HG02678 (cell line): Measurements from ENCODE around the gene PREX1.

Experiments
- ATAC-seq: cut with Tn5 transposase; IDR thresholded peaks from one replicate; pipeline ENCODE4 v1.9.1; 2021; ENCODE audit warnings: mild to moderate bottlenecking, moderate library complexity; ENCODE audit not compliant: unreplicated experiment

PREX1 gene

DNA sequence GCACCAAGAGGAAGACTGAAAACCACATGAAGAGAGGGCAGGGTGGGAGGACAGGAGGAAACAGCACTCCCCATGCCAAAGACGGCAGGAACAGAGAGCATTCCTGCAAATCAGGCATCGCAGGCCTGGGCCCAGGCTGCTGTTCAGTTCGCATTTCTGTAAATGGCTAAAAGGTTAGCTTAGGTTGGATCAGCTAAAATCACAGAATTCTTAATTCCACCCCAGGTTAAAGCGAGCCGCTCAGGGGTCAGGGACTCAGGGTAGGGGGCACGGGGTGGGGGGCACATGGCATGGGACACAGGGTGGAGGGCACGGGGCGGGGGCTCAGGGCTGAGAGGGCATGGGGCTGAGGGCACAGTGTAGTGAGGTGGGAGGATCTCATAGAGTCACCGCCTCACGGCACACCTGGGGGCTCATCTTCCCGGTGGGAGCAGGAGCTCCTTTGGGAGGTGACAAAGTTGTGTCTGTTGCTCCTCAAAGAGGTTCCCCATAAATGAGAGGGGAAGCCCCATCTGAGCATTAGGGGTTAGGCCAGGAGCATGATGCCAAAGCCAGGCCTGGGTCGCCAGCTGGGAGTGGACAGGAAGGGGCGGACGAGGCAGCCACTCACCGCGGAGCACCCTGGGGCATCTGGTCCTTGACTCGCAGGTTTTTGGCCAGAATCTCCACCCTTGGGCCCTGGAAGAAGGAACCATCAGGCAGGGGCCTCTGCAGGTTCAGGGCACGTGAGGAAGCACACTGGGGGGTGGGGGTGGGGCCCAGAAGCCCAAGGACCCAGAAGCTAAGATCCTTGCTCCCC is 200.7 kb downstream of the PREX1 start:
- ATAC-seq = no peak

DNA sequence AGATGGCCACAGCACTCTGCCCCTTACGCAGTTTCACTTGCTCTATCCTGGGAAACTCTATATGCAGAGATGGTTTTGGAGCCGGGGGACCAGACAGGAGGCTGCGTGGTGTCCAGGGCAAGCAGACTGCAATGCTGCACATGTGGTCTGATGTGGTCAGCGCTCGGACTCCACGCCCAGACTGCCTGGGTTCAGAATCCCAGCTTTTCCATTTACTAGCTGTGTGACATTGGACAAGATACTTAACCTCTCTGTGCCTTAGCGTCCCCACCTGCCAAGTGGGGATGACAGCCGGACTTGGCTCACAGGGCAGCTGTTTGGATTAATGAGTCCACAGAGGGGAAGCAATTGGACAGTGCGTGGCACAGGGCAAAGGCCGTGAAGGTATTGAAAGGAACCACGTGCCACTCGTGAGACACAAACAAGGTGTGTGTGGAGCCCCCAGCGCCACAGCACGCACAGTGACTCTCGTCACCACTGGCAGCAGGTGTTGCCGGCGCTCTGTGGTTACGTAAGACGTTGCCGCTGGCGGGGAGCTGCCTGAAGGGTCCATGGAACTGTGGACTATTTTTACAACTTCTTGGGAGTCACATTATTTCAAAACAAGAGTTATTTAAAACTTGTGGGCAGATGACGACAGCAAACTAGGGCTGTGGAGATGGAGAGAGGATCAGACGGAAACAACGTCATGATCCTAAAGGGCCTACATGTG is 201.4 kb downstream of the PREX1 start:
- no peak for ATAC-seq

DNA sequence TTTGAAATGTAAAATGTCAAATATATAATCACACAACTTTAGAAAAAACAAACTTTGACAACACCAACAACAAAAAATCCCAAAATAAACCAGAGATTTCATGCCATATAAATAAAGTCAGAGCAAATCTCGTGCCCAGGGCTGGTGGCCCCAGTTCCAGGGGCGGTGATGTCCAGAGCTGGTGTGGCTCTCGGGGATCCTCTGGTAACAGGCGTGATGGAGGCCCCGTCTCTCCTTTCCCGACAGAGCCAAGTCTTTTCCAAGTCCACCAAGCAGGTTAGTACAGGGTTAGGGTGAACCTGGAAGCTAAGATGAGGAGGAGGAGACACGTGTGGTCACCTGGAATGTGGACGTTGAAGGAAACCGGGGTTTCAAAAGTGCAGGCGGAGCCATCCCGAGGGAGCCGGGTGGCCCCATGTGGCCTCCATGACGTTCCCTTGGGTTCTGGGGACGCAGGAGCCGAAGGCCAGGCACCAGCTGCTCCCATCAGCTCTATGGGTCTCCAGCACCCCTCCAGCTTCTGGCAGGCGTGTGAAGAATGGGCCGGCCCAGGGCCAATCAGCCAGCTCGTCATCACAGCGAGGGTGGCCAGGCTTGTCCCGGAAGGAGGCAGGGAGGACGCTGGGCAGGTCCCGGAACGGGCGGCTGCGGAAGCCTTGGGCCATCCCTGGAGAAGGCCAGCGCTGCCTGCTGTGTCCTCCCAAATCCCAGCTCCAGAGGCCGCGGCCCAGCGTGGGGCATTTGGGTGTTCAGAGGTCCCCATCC is 202.5 kb downstream of the PREX1 start:
- no peak for ATAC-seq

DNA sequence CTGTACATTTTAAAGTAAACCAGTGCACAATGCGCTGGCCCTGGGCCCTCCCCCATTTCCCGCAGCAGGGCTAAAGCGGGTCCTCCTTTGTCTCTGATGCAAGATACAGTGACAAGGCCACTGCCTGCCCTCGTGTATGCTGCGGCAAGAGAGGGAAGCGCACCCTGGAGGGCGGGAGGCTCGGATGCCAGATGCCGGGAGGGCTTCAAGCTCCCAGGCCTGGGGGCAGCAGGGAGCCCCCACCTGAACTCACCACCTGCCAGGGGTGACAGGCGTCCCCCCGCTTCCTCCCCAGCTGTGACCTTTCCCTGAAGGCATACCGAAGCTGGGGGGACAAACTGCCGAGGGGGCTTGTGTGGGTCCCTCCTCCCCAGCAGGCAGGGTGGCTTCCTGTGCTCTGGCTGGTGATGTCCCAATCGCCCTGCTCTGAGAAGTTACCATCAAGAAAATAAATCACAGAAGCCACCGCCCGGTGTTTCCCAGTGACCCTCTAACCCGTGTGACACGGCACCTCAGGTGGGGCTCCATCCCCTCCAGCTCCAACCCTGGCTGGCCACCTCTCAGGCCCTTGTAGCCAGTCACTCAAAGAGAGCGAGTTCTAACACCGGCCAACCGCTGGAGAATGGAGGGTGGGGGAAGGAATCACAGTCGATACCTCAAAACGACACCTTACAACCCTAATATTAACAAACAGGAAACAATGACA is 203.3 kb downstream of the PREX1 start:
- no peak for ATAC-seq

DNA sequence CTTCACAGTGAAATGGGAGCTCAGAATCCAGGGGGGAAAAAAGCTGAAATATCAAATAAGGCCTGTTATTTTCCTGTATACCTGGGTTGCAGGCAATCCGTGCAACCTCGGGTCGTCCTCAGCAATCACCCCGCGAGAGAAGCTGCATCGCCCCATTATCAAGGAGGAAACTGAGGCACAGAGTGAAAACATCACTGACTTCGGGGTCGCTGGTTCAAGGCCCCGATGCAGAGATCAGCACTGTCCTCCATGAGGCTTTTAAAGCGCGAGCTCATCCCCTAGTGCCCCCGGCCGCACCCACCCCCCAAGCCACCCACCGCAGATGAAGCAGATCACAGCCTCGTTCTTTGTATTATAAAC is 203.9 kb downstream of the PREX1 start:
- no peak for ATAC-seq

DNA sequence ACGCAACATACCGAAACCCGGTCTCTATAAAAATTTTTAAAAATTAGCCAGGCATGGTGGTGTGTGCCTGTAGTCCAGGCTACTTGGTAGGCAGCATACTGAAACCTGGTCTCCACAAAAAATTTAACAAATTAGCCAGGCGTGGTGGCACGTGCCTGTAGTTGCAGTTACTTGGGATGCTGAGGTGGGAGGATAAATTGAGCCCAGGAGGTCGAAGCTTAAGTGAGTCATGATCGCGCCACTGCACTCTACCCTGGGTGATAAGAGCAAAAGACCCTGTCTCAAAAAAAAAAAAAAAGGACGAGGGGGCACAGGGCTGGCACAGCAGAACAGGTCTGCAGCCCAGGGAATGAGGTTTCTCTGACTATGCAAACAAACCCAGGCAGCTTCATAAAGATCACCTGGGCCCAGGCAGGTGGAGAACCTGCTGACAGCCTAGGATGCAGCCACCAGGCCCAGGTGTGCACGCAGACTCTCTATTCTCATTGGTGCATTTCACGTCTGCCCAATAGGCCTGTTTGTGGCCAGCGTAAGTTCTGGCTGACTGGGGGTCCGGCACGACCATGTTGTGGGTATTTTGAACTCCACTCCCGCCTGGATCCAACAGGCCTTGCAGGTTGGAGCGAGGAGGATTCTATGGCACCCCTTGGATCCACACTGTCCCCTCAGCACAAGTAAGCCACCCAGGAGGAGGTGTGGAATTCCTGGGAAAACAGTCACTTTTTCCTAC is 204.5 kb downstream of the PREX1 start:
- ATAC-seq = no peak

DNA sequence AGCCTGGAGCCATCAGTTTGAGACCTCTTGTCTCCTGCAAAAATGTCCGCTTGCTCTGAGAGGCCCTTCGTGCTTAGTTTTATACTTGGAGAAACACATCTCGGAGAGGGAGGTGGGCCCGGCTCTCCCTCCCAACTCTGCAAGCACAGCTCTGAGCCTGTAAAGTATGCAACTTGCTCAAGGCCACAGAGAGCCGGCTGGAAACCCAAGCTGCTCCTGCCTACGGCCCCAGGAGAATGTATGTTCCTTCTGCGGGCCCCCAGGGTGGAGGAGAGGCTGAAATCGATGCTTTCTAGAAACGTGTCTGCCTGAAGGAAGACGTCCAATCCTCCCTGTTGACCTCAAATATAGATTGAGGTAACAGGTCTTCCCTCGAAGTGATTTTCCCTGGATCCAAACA is 205.4 kb downstream of the PREX1 start:
- no peak for ATAC-seq

DNA sequence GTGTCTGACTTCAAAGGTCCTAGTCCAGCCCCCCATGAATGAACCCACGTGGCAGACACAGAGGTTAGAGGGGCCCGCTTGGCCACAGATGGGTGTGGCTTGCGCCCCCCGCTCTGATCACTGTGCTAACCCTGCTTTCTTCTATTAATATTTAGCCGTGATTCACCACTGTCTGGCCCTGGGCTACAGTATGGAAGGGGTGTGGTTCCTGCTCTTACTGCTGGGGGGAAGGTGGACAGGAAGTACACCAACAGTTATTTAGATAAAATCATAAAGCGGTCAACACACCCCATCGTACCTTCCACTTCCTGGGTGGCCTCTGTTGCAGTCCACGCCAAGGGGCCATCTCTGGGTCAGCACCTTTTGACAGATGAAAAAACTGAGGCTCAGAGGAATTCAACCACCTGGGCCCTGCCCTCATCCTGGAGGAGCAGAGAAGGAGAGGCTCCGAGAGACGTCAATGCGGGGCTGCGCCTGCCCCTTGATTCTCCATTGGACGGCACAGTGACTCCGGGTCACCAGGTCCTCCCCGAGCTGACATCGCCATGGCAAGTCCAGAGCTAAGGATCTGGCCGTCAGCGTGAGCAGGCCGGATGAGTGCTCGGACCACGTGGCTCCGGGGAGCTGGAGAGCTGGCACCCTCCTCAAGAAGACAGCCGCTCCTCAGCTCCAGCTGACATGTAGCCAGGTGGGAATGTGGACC is 206.3 kb downstream of the PREX1 start:
- peak; percentile 13 for ATAC-seq

DNA sequence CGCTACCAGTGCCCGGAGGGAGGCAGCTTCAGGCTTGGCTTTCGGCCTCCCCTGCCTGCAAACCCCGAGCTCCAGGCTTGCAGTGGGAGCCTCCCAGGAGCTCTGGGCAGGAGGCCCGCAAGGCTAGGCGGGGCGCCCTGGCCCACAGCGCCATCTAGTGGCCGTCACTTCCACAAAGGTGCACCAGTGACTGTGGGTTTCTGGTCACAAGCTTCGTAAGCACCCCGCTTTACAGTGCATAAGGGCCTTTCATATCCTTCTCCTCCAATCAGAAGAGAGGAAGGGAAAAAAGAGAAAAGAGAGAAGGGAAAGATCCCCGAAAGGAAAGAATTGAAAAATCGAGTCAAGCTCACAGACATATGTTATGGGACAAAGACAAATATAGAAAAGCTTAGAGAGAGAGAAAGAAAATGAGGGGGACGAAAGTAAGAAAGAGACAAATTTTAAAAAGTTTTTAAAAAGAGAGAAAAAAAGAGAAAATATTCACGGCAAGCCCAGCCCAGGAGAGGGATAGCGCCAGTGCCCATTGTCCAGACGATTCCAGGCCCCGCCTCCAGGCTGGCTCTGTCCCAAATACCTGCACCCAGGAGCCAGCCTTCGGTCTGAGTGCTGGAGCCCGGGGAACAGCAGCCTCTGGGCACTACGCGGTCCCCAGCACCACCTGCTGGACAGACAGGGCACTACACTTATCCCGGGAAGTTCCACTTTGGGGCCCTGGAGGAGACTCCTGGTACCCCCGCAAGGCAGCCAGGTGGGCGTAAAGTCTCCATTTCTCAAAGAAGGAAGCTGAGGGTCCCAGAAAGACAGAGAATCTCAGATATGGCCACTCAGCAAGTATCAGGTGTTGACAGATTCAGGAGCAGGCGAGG is 207.1 kb downstream of the PREX1 start:
- ATAC-seq = peak; percentile 50

DNA sequence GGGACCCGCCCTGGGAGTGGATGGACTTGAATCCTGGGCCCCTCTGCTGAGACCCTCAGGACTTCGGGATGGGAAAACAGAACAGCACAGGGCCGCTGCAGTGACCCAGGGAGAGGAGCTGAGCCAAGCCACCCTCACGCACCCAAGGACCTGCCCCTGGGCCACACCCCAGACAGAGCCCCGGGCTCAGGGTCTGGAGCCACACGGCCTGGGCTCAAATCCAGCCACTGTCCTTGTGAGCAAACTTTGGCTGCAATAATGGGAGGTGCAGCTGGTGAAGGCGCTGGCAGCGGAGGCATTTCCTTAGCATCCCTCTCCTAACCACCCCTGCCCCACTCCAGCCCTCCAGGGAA is 207.7 kb downstream of the PREX1 start:
- no peak for ATAC-seq

DNA sequence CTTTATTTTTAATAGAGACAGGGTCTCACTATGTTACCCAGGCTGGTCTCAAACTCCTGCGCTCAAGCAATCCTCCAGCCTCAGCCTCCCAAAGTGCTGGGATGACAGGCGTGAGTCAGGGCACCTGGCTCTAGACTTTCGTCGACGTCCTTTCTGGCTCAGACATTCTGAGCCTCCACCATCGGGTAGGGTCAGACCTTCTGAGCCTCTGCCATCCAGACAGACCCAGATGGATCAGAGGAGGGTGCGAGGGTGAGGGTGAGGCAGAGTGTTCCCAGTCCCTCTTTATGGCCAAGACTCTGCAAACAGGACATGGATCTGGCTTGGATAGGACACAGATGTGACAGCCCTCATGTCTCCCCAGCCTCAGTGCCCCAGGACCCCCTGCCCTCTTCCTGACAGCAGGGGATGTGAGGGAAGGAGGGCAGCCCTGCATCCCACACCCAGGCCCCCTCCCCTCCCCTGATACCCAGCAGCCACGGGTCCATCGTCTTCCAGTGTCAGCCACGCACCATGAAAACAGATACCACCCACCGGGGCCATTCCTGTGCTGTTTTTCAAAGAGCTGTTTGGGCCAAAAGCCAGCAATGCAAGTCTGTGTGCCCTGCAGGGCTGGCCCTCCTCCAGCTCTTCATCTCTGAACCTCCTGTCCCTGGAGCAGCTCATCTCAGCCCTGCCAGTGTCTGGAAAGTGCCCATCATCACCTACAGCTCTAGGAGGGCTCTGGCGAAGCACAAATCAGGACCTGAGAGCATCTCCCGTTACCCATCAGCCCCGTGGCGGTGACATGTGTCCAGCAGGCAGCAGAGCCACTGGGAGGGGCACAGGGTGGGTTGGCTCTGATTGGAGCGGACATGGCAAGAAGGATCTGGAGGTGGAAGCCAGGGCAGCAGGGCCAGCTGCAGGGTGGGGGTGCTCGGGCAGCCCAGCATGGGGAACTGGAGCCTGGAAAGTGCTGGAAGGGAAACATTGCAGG is 208.4 kb downstream of the PREX1 start:
- ATAC-seq = no peak

DNA sequence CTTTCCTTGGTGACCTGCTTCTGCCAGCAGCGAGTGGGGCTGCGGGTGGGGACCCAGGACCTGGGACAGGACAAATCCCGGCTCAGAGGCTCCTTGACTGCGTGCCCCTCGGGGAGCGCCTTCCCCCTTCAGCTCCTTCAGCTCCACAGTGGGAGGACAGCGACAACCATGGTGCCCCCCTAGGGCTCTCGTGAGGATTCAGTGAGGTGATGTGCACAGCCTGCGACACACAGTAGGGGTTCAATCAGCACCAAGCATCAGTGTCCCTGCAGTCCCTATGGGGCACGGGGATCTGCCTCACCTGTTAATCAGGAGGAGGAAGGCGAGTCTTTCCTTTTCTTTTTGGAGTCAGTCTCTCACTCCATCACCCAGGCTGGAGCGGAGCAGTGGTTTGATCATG is 209.2 kb downstream of the PREX1 start:
- no peak for ATAC-seq

DNA sequence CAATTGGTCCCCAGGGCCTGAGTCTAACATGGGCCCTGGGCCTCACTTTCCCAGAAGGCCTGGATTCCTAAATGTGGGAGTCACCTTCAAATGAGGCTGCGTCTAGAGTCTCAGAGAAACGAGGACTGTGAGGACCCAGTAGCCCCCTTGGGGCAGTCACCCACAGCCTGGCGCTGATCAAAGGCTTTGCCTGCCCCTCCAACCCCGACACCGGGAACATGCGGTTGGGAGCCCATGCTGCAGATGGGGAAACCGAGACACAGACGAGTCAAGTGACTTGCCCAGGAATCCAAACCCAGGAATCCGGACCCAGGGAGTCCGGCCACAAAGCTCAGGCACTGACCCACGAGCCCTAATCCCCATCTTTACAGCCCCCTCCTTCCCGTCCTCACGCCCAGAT is 209.7 kb downstream of the PREX1 start:
- ATAC-seq = no peak

DNA sequence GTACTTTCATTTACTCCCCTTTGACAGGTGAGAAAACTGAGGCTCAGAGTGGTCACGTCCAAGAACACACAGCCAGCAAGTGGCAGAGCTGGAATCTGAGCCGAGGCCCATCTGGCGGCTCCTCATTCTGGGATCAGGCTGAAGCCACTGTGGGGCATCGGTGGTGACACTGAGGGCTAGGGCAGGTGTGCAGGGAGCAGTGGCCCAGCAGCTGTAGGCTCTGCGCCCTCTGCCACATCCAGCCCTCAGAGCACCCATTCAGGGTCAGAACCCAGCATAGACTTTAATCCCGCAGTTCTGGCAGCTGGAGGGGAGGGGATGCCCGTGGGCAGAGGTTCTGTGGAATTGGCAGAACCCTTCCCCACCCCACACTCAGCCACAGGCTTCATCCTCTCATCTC is 210.3 kb downstream of the PREX1 start:
- no peak for ATAC-seq

DNA sequence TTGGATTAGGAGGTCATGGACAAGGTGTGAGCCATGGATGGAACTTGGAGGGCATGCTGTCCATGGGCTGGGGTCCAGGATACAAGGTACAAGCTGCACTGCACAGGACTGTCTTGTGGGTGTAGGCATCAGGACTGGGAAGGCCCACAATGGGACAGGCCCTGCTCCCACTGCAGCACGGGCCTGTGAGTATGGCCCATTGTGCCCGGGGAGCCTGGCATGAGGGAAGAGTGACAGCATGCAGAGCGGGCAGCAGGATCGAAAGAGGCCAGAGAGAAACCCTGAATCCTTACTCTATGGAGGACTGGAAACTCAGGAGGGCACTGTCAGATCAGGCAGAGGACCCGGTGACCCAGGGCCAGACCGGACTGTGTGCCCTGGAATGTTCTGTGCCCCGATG is 211.3 kb downstream of the PREX1 start:
- no peak for ATAC-seq

DNA sequence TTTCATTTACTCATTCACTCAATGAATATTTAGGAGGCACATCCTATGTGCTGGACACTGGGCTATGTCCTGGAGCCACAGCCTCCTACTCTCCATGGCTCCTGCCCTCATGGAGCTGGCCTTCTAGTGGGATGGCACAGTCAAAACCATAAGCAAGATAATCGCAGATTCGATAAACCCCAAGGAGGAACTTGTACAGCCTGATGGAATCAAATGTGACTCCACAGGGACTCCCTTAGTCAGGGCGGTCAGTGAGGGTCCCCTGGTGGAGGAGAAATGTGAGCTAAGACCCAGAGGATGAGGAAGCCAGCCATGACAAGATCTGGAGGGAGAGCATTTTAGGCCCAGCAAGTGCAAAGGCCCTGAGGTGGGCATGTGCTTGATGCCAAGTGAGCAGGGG is 211.9 kb downstream of the PREX1 start:
- ATAC-seq = no peak

DNA sequence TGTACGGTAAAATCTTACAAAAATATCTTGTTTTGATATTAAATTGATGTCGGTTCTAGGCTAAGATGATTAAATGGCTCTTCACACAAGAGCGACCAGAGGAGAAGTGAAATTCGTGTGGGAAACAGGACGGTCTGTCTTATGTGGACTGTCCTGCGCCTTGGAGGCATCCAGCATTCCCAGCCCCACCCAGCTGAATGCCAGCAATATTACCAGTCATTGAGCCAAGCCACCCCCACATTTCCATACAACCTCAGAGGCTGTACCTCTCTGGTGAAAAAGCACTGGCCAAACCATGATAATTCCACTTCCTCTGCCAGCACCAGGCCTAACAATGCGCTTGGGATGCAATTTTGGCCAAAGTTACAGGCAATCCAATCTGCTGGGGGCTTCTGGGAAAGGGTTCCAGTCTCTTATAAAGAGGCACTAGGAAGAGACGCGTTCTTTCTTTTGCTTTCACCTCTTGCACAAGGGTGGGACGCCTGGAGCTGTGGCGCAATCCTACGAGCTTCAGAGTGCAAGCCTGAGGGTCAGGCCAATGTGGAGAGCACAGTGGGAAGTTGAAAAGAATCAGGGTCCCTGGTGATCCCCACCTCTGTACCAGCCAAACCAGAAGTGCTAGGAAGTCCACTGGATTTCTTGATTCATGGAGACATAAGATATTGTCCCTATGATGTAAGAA is 213.1 kb downstream of the PREX1 start:
- no peak for ATAC-seq
